ENCODE data around the gene ART3.
"Not testable (repeated sequence)": the region's sequence is repeated elsewhere in the genome, so short reads cannot be mapped to it uniquely, and the experiment has no call there.

The ART3 gene

DNA sequence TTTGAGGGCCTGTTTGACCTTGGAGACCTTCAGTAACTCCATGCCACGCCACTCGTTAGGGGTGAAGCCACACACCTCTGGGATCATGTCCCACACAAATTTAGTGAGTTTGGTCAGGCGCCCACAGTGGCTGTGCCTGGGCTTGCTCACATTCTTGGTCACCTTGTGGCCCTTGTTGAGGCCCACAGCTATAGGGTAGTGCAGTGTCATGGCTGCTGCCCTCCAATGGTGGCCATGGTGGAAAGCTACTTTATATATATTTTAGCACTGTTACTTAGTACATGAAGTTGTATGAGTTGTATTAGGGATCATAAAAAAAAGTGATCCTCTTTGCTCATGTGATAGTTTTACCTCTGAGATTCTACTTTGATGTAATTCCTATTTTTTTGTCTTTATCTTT, 37.7 kb upstream of the ART3 start:
- H3K9me3 ChIP-seq: no peaks in the 10 kb centered on the region
- H3K4me1 ChIP-seq (ENCODE audit: control insufficient read depth in 1 of 2, insufficient read depth in 1 of 2, low read depth in 1 of 2, low read length in 1 of 2): peaks cover 0 to 9% of the 10 kb centered on the region in 2 experiments
- no peaks in the 10 kb centered on the region for H3K36me3 ChIP-seq
- H3K27ac ChIP-seq: no peak overlapping the region
- H3K27me3 ChIP-seq: peaks cover 5% of the 10 kb centered on the region
- H3K4me3 ChIP-seq (ENCODE audit: low read depth in 1 of 2, low read length in 1 of 2): no peak overlapping the region
- TF ChIP-seq CTCF (IDR thresholded peaks at IDR 0.05): no peak

- H3K36me3 ChIP-seq; H3K9me3 ChIP-seq; H3K27me3 ChIP-seq; H3K27ac ChIP-seq; H3K4me3 ChIP-seq (ENCODE audit: low read depth in 1 of 2, low read length in 1 of 2); H3K4me1 ChIP-seq (ENCODE audit: control insufficient read depth in 1 of 2, insufficient read depth in 1 of 2, low read depth in 1 of 2, low read length in 1 of 2): not testable (repeated sequence)
Observed at GRCh38 chr4:76042241-76042998, 32.1 kb upstream of the ART3 start.

GRCh38 chr4:76043306-76043705, 31.2 kb upstream of the ART3 start:
- H3K27me3 ChIP-seq; H3K27ac ChIP-seq; H3K36me3 ChIP-seq; H3K4me3 ChIP-seq (ENCODE audit: low read depth in 1 of 2, low read length in 1 of 2); H3K9me3 ChIP-seq; H3K4me1 ChIP-seq (ENCODE audit: control insufficient read depth in 1 of 2, insufficient read depth in 1 of 2, low read depth in 1 of 2, low read length in 1 of 2): not testable (repeated sequence)

DNA sequence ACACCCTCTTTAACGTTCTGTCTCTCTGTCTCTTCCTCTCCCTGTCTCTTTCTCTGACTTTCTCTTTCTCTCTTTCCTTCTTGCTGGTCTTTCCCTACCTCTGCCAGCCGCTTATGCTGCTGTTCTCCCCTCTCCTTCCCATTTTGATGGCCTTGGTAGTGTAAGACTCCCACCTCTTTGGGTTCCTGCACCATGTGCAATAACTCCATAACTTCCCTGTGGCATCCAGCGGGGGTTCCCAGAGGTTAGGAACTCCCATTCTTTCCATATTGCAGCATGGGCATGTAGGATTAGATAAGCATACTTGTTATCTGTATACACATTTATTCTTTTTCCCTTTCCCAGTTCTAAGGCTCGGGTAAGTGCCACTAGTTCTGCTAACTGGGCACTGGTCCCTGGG, 29.8 kb upstream of the ART3 start:
- not testable (repeated sequence) for H3K9me3 ChIP-seq; H3K36me3 ChIP-seq; H3K27ac ChIP-seq; H3K4me3 ChIP-seq (ENCODE audit: low read depth in 1 of 2, low read length in 1 of 2); H3K4me1 ChIP-seq (ENCODE audit: control insufficient read depth in 1 of 2, insufficient read depth in 1 of 2, low read depth in 1 of 2, low read length in 1 of 2); H3K27me3 ChIP-seq

- H3K36me3 ChIP-seq; H3K4me1 ChIP-seq (ENCODE audit: control insufficient read depth in 1 of 2, insufficient read depth in 1 of 2, low read depth in 1 of 2, low read length in 1 of 2); H3K27ac ChIP-seq; H3K4me3 ChIP-seq (ENCODE audit: low read depth in 1 of 2, low read length in 1 of 2); H3K9me3 ChIP-seq; H3K27me3 ChIP-seq: not testable (repeated sequence)
Observed at GRCh38 chr4:76049860-76050416, 24.6 kb upstream of the ART3 start.

DNA sequence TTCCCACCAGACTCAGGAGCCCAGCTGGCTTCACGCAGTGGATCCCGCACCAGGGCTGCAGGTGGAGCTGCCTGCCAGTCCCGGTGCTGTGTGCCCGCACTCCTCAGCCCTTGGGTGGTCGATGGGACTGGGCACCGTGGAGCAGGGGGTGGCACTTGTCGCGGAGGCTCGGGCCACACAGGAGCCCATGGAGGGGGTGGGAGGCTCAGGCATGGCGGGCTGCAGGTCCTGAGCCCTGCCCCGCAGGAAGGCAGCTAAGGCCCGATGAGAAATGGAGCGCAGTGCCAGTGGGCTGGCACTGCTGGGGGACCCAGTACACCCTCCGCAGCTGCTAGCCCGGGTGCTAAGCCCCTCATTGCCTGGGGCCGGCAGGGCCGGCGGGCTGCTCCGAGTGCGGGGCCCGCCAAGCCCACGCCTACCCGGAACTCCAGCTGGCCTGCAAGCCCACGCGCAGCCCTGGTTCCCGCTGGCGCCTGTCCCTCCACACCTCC, 23.9 kb upstream of the ART3 start:
- H3K9me3 ChIP-seq; H3K36me3 ChIP-seq; H3K27ac ChIP-seq; H3K27me3 ChIP-seq; H3K4me1 ChIP-seq (ENCODE audit: control insufficient read depth in 1 of 2, insufficient read depth in 1 of 2, low read depth in 1 of 2, low read length in 1 of 2); H3K4me3 ChIP-seq (ENCODE audit: low read depth in 1 of 2, low read length in 1 of 2): not testable (repeated sequence)

- H3K36me3 ChIP-seq: no peaks in the 10 kb centered on the region
- H3K4me1 ChIP-seq (ENCODE audit: control insufficient read depth in 1 of 2, insufficient read depth in 1 of 2, low read depth in 1 of 2, low read length in 1 of 2): no peaks in the 10 kb centered on the region
- no peak for TF ChIP-seq CTCF (IDR thresholded peaks at IDR 0.05)
- peaks cover 21% of the 10 kb centered on the region for H3K27me3 ChIP-seq
- H3K27ac ChIP-seq: no peak overlapping the region
- H3K4me3 ChIP-seq (ENCODE audit: low read depth in 1 of 2, low read length in 1 of 2): no peak overlapping the region
- H3K9me3 ChIP-seq: no peaks in the 10 kb centered on the region
Observed at GRCh38 chr4:76053730-76054129, 20.8 kb upstream of the ART3 start.

GRCh38 chr4:76055016-76055415, 19.5 kb upstream of the ART3 start:
- TF ChIP-seq CTCF (IDR thresholded peaks at IDR 0.05): no peak
- no peak overlapping the region for H3K4me3 ChIP-seq (ENCODE audit: low read depth in 1 of 2, low read length in 1 of 2)
- no peaks in the 10 kb centered on the region for H3K9me3 ChIP-seq
- no peaks in the 10 kb centered on the region for H3K4me1 ChIP-seq (ENCODE audit: control insufficient read depth in 1 of 2, insufficient read depth in 1 of 2, low read depth in 1 of 2, low read length in 1 of 2)
- no peaks in the 10 kb centered on the region for H3K36me3 ChIP-seq
- peaks cover 33% of the 10 kb centered on the region for H3K27me3 ChIP-seq
- H3K27ac ChIP-seq: no peak overlapping the region
